HG03457 (cell line): ENCODE data around the gene NRAP.

Experiments
- ATAC-seq: cut with Tn5 transposase; IDR thresholded peaks from one replicate; pipeline ENCODE4 v1.9.1; 2021; ENCODE audit warnings: moderate number of reproducible peaks; ENCODE audit not compliant: unreplicated experiment

NRAP gene

DNA sequence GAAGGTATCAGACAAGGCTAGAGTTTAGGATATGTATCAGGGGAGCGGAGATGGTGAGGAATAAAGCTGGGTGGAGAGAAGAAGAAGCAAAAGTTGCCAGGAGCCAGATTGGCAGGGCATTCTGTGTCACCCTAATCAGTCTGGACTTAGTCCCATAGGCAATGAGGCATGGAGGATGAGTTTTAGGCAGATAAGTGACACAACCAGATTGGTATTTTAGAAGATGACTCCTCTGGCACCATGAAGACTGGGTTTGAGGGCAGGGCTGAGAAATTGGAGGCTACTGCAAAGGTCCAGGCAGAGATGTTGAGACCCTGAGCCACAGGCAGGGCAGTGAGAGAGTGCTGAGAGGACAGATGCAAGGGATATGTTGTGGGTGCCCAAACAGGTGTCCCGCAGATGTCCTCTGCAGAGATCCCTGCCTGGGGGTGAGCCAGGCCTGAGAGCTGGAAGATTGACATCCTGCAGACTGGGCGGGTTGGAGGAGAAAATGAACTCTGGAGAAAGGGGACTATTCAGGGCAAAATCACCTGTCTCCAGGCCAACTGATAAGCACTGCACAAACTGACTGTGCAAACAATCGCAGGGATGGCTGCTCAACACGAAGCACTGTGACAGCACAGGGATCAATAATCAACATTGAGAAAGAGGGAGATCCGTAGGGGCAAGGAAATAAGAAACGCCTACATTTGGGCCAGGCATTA lies 122.8 kb downstream of the NRAP start:
- no peak for ATAC-seq

GRCh38 chr10:113539789-113540188 lies 124.1 kb downstream of the NRAP start:
- ATAC-seq, result no peak
